ENCODE data around the gene UBE2B. TPM values are rescaled to one million over a fixed set of nuclear protein-coding genes. Genes with fewer than 3 reads are reported as not detected.

Gene UBE2B
- total RNA-seq, 2 donors from 2014 or later, result 54.5 to 62.0 TPM

- WGBS, 2 experiments (ENCODE audit: insufficient coverage in 1 of 2, insufficient read length in 1 of 2), result 88 to 96% methylated on average over 3 to 4 of the region's 4 CpGs
- Histone ChIP-seq H3K4me1 (ENCODE audit: control insufficient read depth, insufficient read depth, low read length) (no peaks in the 10 kb centered on the region), H3K4me3 (ENCODE audit: low read length) (no peak overlapping the region), H3K27me3 (ENCODE audit: control insufficient read depth, insufficient read depth, low read length, poor library complexity, severe bottlenecking) (no peaks in the 10 kb centered on the region), H3K27ac (ENCODE audit: low read depth, low read length) (no peak overlapping the region), H3K36me3 (ENCODE audit: control insufficient read depth, insufficient read depth, low read length) (peaks cover 91% of the 10 kb centered on the region), H3K9me3 (ENCODE audit: control insufficient read depth, low read length) (no peaks in the 10 kb centered on the region), H3K9ac (ENCODE audit: extremely low read depth, low read length, poor library complexity, severe bottlenecking) (no peak overlapping the region)
- Mint-ChIP-seq H3K27ac (no peak overlapping the region), H3K36me3 (ENCODE audit: low read depth) (peaks cover 73% of the 10 kb centered on the region), H3K4me1 (no peaks in the 10 kb centered on the region), H3K27me3 (ENCODE audit: insufficient read depth) (no peaks in the 10 kb centered on the region), H3K9me3 (no peaks in the 10 kb centered on the region), H3K4me3 (no peak overlapping the region)
- no peak for DNase-seq
- TF ChIP-seq CTCF (conservative IDR thresholded peaks at IDR 0.05), result no peak
Observed at GRCh38 chr5:134383980-134384697, 12.8 kb downstream of the UBE2B start.

- H3K9me3 ChIP-seq (ENCODE audit: control insufficient read depth, low read length), result no peaks in the 10 kb centered on the region
- Mint-ChIP-seq H3K4me1 (no peaks in the 10 kb centered on the region), H3K27me3 (ENCODE audit: insufficient read depth) (no peaks in the 10 kb centered on the region), H3K27ac (no peak overlapping the region), H3K9me3 (no peaks in the 10 kb centered on the region), H3K36me3 (ENCODE audit: low read depth) (peaks cover 74% of the 10 kb centered on the region), H3K4me3 (no peak overlapping the region)
- TF ChIP-seq CTCF (conservative IDR thresholded peaks at IDR 0.05), result no peak
- H3K27me3 ChIP-seq (ENCODE audit: control insufficient read depth, insufficient read depth, low read length, poor library complexity, severe bottlenecking), result no peaks in the 10 kb centered on the region
- no peaks in the 10 kb centered on the region for H3K4me1 ChIP-seq (ENCODE audit: control insufficient read depth, insufficient read depth, low read length)
- WGBS, 2 experiments (ENCODE audit: insufficient coverage in 1 of 2, insufficient read length in 1 of 2), result 83 to 98% methylated on average over 1 of the region's 1 CpG
- DNase-seq, result no peak
- no peak overlapping the region for H3K9ac ChIP-seq (ENCODE audit: extremely low read depth, low read length, poor library complexity, severe bottlenecking)
- peaks cover 91% of the 10 kb centered on the region for H3K36me3 ChIP-seq (ENCODE audit: control insufficient read depth, insufficient read depth, low read length)
- H3K27ac ChIP-seq (ENCODE audit: low read depth, low read length), result no peak overlapping the region
- H3K4me3 ChIP-seq (ENCODE audit: low read length), result no peak overlapping the region
Observed at GRCh38 chr5:134387443-134387842, 16.1 kb downstream of the UBE2B start.

GRCh38 chr5:134392301-134392700 is 20.9 kb downstream of the UBE2B start:
- no peaks in the 10 kb centered on the region for H3K9me3 ChIP-seq (ENCODE audit: control insufficient read depth, low read length)
- Mint-ChIP-seq H3K36me3 (ENCODE audit: low read depth) (peaks cover 69% of the 10 kb centered on the region), H3K4me3 (no peak overlapping the region), H3K27me3 (ENCODE audit: insufficient read depth) (no peaks in the 10 kb centered on the region), H3K27ac (no peak overlapping the region), H3K4me1 (no peaks in the 10 kb centered on the region), H3K9me3 (no peaks in the 10 kb centered on the region)
- H3K27me3 ChIP-seq (ENCODE audit: control insufficient read depth, insufficient read depth, low read length, poor library complexity, severe bottlenecking), result no peaks in the 10 kb centered on the region
- no peak for TF ChIP-seq CTCF (conservative IDR thresholded peaks at IDR 0.05)
- H3K4me3 ChIP-seq (ENCODE audit: low read length), result no peak overlapping the region
- no peak overlapping the region for H3K27ac ChIP-seq (ENCODE audit: low read depth, low read length)
- DNase-seq, result no peak
- H3K9ac ChIP-seq (ENCODE audit: extremely low read depth, low read length, poor library complexity, severe bottlenecking), result no peak overlapping the region
- H3K4me1 ChIP-seq (ENCODE audit: control insufficient read depth, insufficient read depth, low read length), result no peaks in the 10 kb centered on the region
- peaks cover 90% of the 10 kb centered on the region for H3K36me3 ChIP-seq (ENCODE audit: control insufficient read depth, insufficient read depth, low read length)
- 92 to 95% methylated on average over 2 of the region's 2 CpGs for WGBS, 2 experiments (ENCODE audit: insufficient coverage in 1 of 2, insufficient read length in 1 of 2)
